Measurements from ENCODE around the gene GALNT6. TPM values are rescaled to one million over a fixed set of nuclear protein-coding genes. Genes with fewer than 3 reads are reported as not detected.

GALNT6 gene
- total RNA-seq, 1 donor from 2014 or later, result 32.4 TPM

GRCh38 chr12:51324953-51325352 lies 66.3 kb downstream of the GALNT6 start:
- TF ChIP-seq, protein P1, sequence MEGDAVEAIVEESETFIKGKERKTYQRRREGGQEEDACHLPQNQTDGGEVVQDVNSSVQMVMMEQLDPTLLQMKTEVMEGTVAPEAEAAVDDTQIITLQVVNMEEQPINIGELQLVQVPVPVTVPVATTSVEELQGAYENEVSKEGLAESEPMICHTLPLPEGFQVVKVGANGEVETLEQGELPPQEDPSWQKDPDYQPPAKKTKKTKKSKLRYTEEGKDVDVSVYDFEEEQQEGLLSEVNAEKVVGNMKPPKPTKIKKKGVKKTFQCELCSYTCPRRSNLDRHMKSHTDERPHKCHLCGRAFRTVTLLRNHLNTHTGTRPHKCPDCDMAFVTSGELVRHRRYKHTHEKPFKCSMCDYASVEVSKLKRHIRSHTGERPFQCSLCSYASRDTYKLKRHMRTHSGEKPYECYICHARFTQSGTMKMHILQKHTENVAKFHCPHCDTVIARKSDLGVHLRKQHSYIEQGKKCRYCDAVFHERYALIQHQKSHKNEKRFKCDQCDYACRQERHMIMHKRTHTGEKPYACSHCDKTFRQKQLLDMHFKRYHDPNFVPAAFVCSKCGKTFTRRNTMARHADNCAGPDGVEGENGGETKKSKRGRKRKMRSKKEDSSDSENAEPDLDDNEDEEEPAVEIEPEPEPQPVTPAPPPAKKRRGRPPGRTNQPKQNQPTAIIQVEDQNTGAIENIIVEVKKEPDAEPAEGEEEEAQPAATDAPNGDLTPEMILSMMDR (conservative IDR thresholded peaks at IDR 0.05; ENCODE audit: low read depth, low read length), result no peak
- DNase-seq (ENCODE audit: low read depth), result no peak
- H3K4me3 ChIP-seq (ENCODE audit: low read depth, low read length), result no peak overlapping the region

- TF ChIP-seq, protein P1 (conservative IDR thresholded peaks at IDR 0.05; ENCODE audit: low read depth, low read length), result no peak
- no peak within 1 kb of the TSS for H3K4me3 ChIP-seq (ENCODE audit: low read depth, low read length)
- no peak for DNase-seq (ENCODE audit: low read depth)
These were observed 67.0 kb downstream of the GALNT6 start, which contains the start of gene BIN2 for GRCh38 chr12:51323966-51324895. Gene BIN2, minus strand, starts transcription at chr12:51324174. Its CDS starts 72 bp downstream, at chr12:51324102.

DNA sequence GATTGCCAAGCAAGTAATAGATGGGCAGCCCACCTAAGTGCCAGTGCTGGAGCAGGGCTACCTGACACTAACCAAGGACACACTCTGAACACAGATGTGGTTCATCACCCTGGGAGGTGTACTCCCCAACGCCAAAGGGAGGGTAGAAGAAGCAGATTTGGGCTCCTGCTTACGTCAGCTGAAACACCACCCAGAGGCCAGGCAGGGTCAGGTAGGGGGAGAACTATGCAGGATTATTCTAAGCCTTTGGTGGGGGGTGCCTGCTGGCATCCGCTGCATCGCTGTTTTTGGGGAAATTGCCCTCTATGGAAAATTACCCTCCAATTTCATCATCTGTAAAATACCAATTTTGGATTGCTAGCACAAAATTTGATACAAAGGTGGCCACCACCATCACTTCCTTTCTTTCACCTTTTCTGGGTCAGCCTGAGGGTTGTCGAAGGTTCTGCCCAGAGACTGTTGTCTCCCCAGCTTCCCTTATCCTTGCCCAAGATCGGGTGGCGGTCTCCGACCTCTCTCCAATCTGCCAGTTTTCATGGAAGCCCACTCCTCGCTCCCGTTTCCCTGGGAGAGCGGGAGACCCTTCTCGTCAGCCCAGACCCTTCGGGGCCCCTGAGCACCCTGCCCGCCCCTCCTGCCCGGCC lies 67.8 kb downstream of the GALNT6 start:
- DNase-seq (ENCODE audit: low read depth), result no peak
- TF ChIP-seq, protein P1 (conservative IDR thresholded peaks at IDR 0.05; ENCODE audit: low read depth, low read length), result no peak
- H3K4me3 ChIP-seq (ENCODE audit: low read depth, low read length), result no peak overlapping the region

DNA sequence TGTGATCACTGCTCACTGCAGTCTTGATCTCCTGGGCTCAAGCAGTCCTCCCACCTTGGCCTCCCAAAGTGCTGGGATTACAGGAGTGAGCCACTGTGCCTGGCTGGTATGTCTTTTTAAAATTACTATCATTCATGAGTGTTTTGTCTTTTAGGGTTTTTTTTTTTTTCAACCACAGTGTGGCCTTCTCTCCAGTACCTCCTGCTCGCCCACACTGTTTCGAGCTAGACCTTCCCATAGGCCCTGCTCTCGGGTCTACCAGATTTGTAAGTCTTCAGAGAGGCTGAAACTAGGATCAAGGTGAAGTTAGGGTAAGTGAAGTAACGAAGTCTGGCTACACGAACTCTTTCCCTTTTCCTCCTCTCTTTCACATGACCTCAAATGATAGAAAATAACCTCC lies 68.8 kb downstream of the GALNT6 start:
- H3K4me3 ChIP-seq (ENCODE audit: low read depth, low read length), result no peak overlapping the region
- DNase-seq (ENCODE audit: low read depth), result no peak

DNA sequence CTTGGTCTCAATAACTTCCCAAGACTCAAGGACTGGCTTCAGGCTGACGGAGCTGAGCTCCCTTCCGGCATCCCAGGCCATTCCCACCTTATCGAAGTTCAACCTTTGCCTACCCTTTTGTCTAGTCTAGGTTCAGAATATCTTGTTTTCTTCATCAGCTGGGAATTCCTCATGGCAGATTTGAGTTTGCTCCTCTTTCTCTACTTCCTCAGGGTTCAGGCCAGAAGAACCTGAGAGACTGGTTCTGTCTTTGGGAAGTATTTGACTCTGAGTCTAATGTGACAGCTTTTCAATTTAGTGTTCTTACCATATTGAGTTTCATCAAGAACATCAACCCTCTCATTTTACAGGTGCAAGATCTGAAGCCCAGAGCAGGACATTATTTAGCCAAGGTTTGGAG lies 69.3 kb downstream of the GALNT6 start:
- TF ChIP-seq, protein P1 (conservative IDR thresholded peaks at IDR 0.05; ENCODE audit: low read depth, low read length), result no peak
- no peak overlapping the region for H3K4me3 ChIP-seq (ENCODE audit: low read depth, low read length)
- no peak for DNase-seq (ENCODE audit: low read depth)

More for the DNA sequence above, 68.8 kb downstream of the GALNT6 start:
- TF ChIP-seq, protein P1 (conservative IDR thresholded peaks at IDR 0.05; ENCODE audit: low read depth, low read length), result no peak

- no peak for DNase-seq (ENCODE audit: low read depth)
- H3K4me3 ChIP-seq (ENCODE audit: low read depth, low read length), result no peak overlapping the region
- TF ChIP-seq, protein P1 (conservative IDR thresholded peaks at IDR 0.05; ENCODE audit: low read depth, low read length), result no peak
These were observed 70.4 kb downstream of the GALNT6 start for GRCh38 chr12:51320695-51321320.

Measured in epithelial cell of proximal tubule (primary cell).